Lower leg skin (tissue), 4 donors: ENCODE data around the gene RYR2. TPM values are rescaled to one million over a fixed set of nuclear protein-coding genes. Genes with fewer than 3 reads are reported as not detected.

Experiments
- DNase-seq, 2 donors: peaks; one replicate each; pipeline ENCODE4 v3.0.0-alpha.2; 2019; ENCODE audit warnings: low spot score in 2 of 2
- H3K4me3 ChIP-seq: fragments of 200-600 bp; sonication (generic); 2 replicates; pipeline ENCODE4 v1.5.1; 2017; ENCODE audit warnings: mild to moderate bottlenecking, low read depth; ENCODE audit not compliant: poor library complexity, severe bottlenecking
- POLR2A ChIP-seq, 2 donors: fragments of 450-650 bp; IDR thresholded peaks; one replicate each; pipeline ENCODE4 v1.6.1; 2016 to 2017; ENCODE audit warnings: antibody characterized with exemption in 2 of 2, mild to moderate bottlenecking in 1 of 2, moderate library complexity in 1 of 2
- WGBS, 2 donors: methylation state at CpG; one replicate each; pipeline ENCODE4 v1.1.5; 2018; 5-methylcytosine and 5-hydroxymethylcytosine counted together
- intact Hi-C: fragments of 100-400 bp; cut with DNase I; formaldehyde crosslinking; loops from one replicate; pipeline ENCODE4 v1.15.0; 2023; ENCODE audit warnings: low total_unique reads
- total RNA-seq, 4 donors: library from RNA; depleted of rRNA; stranded (reverse); fragments of >200 nt; gene quantifications; one replicate each; pipeline ENCODE4 v1.1.0, GENCODE V29; 2016
- TF ChIP-seq, protein P1 (sequence below), 3 donors: fragments of 450-650 bp; IDR thresholded peaks; one replicate each; pipeline ENCODE4 v1.5.1; 2016; ENCODE audit warnings: antibody characterized with exemption in 3 of 3, mild to moderate bottlenecking in 3 of 3, moderate library complexity in 2 of 3

The RYR2 gene
- total RNA-seq, 4 donors from 2014 or later: 0.19 to 0.97 (median 0.66) TPM

DNA sequence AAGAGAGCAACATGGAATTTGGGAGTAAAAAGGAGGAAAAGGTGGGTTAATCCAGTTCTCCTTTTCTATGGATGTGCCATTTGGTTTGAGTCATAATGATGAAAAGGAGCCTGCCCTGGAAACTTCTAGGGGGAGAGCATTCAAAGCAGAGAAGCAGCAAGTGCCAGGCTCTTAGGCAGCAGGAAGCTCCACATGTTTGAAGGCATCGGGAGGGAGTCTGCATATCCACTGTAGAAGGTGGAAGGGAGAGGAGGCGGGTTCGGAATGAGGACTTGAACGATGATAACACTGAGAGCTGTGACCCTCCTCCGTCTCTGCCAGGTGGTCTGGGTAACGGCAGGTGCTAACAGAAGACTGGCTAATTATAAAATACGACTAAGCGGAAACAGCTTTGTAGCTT lies 128.2 kb downstream of the RYR2 start:
- intact Hi-C loops: no loop called here
- TF ChIP-seq, protein P1, sequence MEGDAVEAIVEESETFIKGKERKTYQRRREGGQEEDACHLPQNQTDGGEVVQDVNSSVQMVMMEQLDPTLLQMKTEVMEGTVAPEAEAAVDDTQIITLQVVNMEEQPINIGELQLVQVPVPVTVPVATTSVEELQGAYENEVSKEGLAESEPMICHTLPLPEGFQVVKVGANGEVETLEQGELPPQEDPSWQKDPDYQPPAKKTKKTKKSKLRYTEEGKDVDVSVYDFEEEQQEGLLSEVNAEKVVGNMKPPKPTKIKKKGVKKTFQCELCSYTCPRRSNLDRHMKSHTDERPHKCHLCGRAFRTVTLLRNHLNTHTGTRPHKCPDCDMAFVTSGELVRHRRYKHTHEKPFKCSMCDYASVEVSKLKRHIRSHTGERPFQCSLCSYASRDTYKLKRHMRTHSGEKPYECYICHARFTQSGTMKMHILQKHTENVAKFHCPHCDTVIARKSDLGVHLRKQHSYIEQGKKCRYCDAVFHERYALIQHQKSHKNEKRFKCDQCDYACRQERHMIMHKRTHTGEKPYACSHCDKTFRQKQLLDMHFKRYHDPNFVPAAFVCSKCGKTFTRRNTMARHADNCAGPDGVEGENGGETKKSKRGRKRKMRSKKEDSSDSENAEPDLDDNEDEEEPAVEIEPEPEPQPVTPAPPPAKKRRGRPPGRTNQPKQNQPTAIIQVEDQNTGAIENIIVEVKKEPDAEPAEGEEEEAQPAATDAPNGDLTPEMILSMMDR (IDR thresholded peaks at IDR 0.05): no peak
- no peak for TF ChIP-seq POLR2A (IDR thresholded peaks at IDR 0.05)
- H3K4me3 ChIP-seq: no peak overlapping the region
- DNase-seq: no peak
- WGBS, 2 donors: 71 to 73% methylated on average over 8 of the region's 8 CpGs

DNA sequence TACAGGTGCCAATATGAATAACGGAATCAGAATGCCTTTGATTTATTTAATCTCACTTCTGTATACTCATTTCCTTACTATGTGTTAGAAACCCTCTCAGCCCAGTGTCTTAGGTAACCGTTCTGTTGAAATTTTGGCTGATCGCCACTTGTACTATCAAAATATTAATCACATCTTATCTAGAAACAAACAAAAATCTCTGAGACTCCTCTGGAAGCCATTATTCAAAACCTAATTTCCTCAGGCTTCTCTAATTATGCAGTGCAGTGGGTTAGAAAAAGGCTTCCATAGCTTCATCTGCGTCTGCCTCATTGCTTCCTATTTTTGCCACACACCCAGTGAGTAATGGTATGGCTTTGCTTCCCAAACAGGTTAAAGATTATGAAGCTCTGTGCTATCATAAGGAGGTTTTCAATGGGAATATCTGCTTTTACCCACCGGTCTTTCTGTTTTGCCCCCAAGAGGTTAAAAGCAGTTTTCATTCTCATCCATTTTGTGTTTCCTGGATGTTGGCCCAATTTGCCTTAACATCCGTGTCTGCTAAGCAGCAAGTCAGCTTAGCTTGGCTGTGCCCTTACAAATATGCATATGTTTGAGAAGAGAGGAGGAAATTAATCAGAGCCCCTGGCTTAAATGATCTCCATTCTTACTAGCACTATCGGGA lies 129.6 kb downstream of the RYR2 start:
- no peak for DNase-seq
- no peak for TF ChIP-seq POLR2A (IDR thresholded peaks at IDR 0.05)
- TF ChIP-seq, protein P1 (IDR thresholded peaks at IDR 0.05): no peak
- peak overlapping the region; percentile 1 for H3K4me3 ChIP-seq
- WGBS, 2 donors: 49 to 50% methylated on average over 7 of the region's 7 CpGs
- intact Hi-C loops: no loop called here

DNA sequence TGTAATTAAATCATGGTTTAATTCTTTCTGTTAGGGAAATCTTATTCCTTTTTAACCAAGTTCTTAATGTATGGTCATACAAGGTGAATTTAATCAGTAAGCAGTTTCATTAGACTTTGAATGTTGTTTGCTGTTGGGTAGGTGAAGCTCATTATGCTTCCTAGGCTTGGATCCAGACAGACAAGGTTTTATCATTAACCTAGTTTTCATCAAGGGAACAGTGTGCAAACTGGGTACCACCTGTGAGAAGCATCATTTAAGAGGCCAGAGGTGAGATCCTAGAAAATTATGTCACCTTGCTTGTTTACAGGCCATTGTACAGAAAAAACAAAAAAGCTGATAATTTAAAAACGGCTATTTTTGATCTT lies 130.1 kb downstream of the RYR2 start:
- 70 to 74% methylated on average over 1 of the region's 1 CpG for WGBS, 2 donors
- no peak for DNase-seq
- TF ChIP-seq, protein P1 (IDR thresholded peaks at IDR 0.05): no peak
- no peak for TF ChIP-seq POLR2A (IDR thresholded peaks at IDR 0.05)
- intact Hi-C loops: no loop called here
- peak overlapping the region; percentile 1 for H3K4me3 ChIP-seq

DNA sequence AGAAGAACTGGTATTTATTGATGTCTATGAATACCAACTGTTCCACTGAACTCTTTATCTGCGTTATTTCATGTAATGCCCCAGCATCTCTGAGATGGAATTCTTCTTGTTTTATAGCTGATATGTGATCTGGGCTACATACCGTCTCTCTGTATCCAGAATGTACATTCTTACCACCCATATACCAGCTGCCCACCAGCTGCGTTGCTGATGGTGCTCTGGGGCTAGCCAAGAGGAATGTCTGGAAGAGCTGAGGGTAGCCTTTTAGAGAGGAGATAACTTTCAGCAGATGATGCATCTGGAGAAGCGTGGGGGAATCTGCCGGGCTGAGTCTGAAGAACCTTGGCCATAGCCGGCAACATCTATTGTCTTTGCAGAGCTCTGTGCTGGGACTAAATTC lies 137.5 kb downstream of the RYR2 start:
- TF ChIP-seq, protein P1 (IDR thresholded peaks at IDR 0.05): no peak
- TF ChIP-seq POLR2A (IDR thresholded peaks at IDR 0.05): no peak
- 83 to 88% methylated on average over 6 of the region's 6 CpGs for WGBS, 2 donors
- H3K4me3 ChIP-seq: no peak overlapping the region
- intact Hi-C loops: no loop called here
- no peak for DNase-seq

DNA sequence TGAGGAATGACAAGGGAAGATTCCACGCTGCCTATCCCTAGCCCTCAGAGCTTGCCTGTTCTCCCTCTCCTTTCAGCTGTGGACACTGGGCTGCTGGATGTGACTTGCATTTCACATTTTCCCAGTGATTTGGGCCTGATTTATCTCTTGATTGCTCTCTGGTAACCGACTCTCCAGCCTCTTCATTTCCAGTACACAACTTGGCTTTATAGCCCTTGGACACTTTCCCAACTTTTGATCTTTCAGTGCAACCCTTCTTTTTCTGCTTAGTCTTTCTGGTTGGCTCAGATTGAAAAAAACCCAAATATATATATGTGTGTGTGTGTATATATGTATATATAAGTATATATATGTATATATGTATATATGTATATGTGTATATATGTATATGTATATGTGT lies 138.3 kb downstream of the RYR2 start:
- H3K4me3 ChIP-seq: no peak overlapping the region
- WGBS, 2 donors: 53 to 59% methylated on average over 2 of the region's 2 CpGs
- no peak for DNase-seq
- intact Hi-C loops: no loop called here
- TF ChIP-seq, protein P1 (IDR thresholded peaks at IDR 0.05): no peak
- no peak for TF ChIP-seq POLR2A (IDR thresholded peaks at IDR 0.05)

DNA sequence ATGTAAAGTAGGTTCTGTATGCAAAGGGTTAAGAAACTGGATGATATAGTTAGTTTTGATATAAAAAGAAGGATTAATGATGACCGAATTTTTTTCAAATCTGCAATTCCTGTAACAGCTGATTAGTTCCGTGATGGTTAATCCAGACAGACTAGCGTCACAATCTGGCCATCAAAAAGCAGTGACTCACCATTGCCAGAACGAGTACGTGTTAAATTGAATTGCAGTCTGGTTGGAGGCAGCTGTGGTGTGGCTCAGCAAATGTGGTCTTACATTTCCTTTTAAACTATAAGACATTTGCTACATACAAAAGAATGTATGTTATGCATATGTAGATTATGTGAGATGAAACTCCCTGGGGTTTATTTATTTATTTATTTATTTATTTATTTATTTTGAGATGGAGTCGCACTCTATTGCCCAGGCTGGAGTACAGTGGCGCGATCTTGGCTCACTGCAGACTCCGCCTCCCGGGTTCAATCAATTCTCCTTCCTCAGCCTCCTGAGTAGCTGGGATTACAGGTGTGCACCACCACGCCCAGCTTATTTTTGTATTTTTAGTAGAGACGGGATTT lies 139.8 kb downstream of the RYR2 start:
- DNase-seq: no peak
- no peak overlapping the region for H3K4me3 ChIP-seq
- WGBS, 2 donors: 74% methylated on average over 12 of the region's 12 CpGs
- intact Hi-C loops: no loop called here
- TF ChIP-seq, protein P1 (IDR thresholded peaks at IDR 0.05): no peak
- no peak for TF ChIP-seq POLR2A (IDR thresholded peaks at IDR 0.05)
